WTC11 (cell line): ENCODE data around the gene SPATA25. TPM values are rescaled to one million over a fixed set of nuclear protein-coding genes. Genes with fewer than 3 reads are reported as not detected.
A peak's percentile ranks its signal among the peaks of the same experiment; 100 is the strongest.

Experiments used
- ATAC-seq: fragments of 200-7000 bp; cut with Tn5 transposase; 2 replicates; pipeline ENCODE4 v1.10.0; 2021; ENCODE audit warnings: mild to moderate bottlenecking, moderate library complexity
- CTCF ChIA-PET: fragments of 300-600 bp; sonication (Branson Sonifier 250); formaldehyde crosslinking; loops from one replicate; lab custom pipeline; 2021; ENCODE audit warnings: antibody characterized with exemption; lab: Charles Lee
- POLR2A ChIA-PET: fragments of 350-600 bp; sonication (Branson Sonifier 250); formaldehyde crosslinking; loops from one replicate; lab custom pipeline; 2021; ENCODE audit warnings: antibody characterized with exemption; lab: Charles Lee
- DNase-seq: peaks from one replicate; pipeline ENCODE4 v3.0.0; 2021; ENCODE audit warnings: low spot score
- H3K27ac Mint-ChIP-seq: 2 replicates; pipeline ENCODE4 v1.8.0; 2021; ENCODE audit warnings: mixed read lengths
- H3K27me3 Mint-ChIP-seq: 2 replicates; pipeline ENCODE4 v1.8.0; 2021; ENCODE audit warnings: low read depth, mild to moderate bottlenecking, moderate library complexity, mixed read lengths
- H3K36me3 Mint-ChIP-seq: 2 replicates; pipeline ENCODE4 v1.8.0; 2021; ENCODE audit warnings: mixed read lengths
- H3K4me1 Mint-ChIP-seq: 2 replicates; pipeline ENCODE4 v1.8.0; 2022; ENCODE audit warnings: mixed read lengths
- H3K4me3 Mint-ChIP-seq: 2 replicates; pipeline ENCODE4 v1.8.0; 2021; ENCODE audit warnings: mild to moderate bottlenecking, moderate library complexity, mixed read lengths
- H3K9me3 Mint-ChIP-seq: 2 replicates; pipeline ENCODE4 v1.8.0; 2021; ENCODE audit warnings: mixed read lengths
- ATF1 ChIP-seq: sonication (generic); formaldehyde crosslinking; IDR thresholded peaks from 2 replicates; pipeline ENCODE4 v1.8.1; 2023; ENCODE audit warnings: mild to moderate bottlenecking, moderate library complexity, missing genetic modification reagents
- ATF6 ChIP-seq: sonication (generic); formaldehyde crosslinking; IDR thresholded peaks from 2 replicates; pipeline ENCODE4 v1.8.1; 2023; ENCODE audit warnings: mild to moderate bottlenecking, missing genetic modification reagents
- CBFB ChIP-seq: sonication (generic); formaldehyde crosslinking; IDR thresholded peaks from 2 replicates; pipeline ENCODE4 v1.8.1; 2022; ENCODE audit warnings: mild to moderate bottlenecking, low read depth, missing genetic modification reagents
- CREM ChIP-seq: sonication (generic); formaldehyde crosslinking; IDR thresholded peaks from 2 replicates; pipeline ENCODE4 v1.8.1; 2022; ENCODE audit warnings: mild to moderate bottlenecking, missing genetic modification reagents, moderate library complexity
- E2F5 ChIP-seq: sonication (generic); formaldehyde crosslinking; IDR thresholded peaks from 2 replicates; pipeline ENCODE4 v1.8.1; 2022; ENCODE audit warnings: mild to moderate bottlenecking, moderate library complexity, missing genetic modification reagents
- FOXP1 ChIP-seq: sonication (generic); formaldehyde crosslinking; IDR thresholded peaks from 2 replicates; pipeline ENCODE4 v1.8.0; 2022; ENCODE audit warnings: missing genetic modification reagents, mild to moderate bottlenecking, moderate library complexity, borderline replicate concordance
- GRHL2 ChIP-seq: fragments of 250-450 bp; sonication (Bioruptor Pico); IDR thresholded peaks from 2 replicates; pipeline ENCODE4 v1.8.0; 2022; ENCODE audit warnings: mild to moderate bottlenecking, moderate library complexity; ENCODE audit not compliant: insufficient replicate concordance, severe bottlenecking
- JUN ChIP-seq: sonication (generic); formaldehyde crosslinking; IDR thresholded peaks from 2 replicates; pipeline ENCODE4 v1.8.0; 2023; ENCODE audit warnings: mild to moderate bottlenecking, missing genetic modification reagents
- KAT7 ChIP-seq: sonication (generic); formaldehyde crosslinking; IDR thresholded peaks from 2 replicates; pipeline ENCODE4 v1.8.1; 2023; ENCODE audit warnings: missing genetic modification reagents, mild to moderate bottlenecking, borderline replicate concordance
- MAX ChIP-seq: sonication (generic); formaldehyde crosslinking; IDR thresholded peaks from 2 replicates; pipeline ENCODE4 v1.8.0; 2022; ENCODE audit warnings: mild to moderate bottlenecking, missing genetic modification reagents
- NR3C1 ChIP-seq: sonication (generic); formaldehyde crosslinking; conservative IDR thresholded peaks from 2 replicates; pipeline ENCODE4 v1.8.1; 2023; ENCODE audit warnings: low read depth, mild to moderate bottlenecking, missing genetic modification reagents
- OVOL2 ChIP-seq: fragments of 250-450 bp; sonication (Bioruptor Pico); IDR thresholded peaks from 2 replicates; pipeline ENCODE4 v1.9.0; 2021; ENCODE audit warnings: mild to moderate bottlenecking, borderline replicate concordance
- SMAD4 ChIP-seq: sonication (generic); formaldehyde crosslinking; IDR thresholded peaks from 2 replicates; pipeline ENCODE4 v1.8.0; 2022; ENCODE audit warnings: mild to moderate bottlenecking, missing genetic modification reagents
- SOX15 ChIP-seq: fragments of 250-450 bp; sonication (Bioruptor Pico); IDR thresholded peaks from 2 replicates; pipeline ENCODE4 v1.9.0; 2021; ENCODE audit warnings: mild to moderate bottlenecking
- USF2 ChIP-seq: sonication (generic); formaldehyde crosslinking; IDR thresholded peaks from 2 replicates; pipeline ENCODE4 v1.8.1; 2023; ENCODE audit warnings: mild to moderate bottlenecking, missing genetic modification reagents, moderate library complexity
- ZBTB21 ChIP-seq: sonication (generic); formaldehyde crosslinking; IDR thresholded peaks from 2 replicates; pipeline ENCODE4 v1.8.1; 2023; ENCODE audit warnings: mild to moderate bottlenecking, missing genetic modification reagents, borderline replicate concordance
- ZNF138 ChIP-seq: sonication (generic); formaldehyde crosslinking; conservative IDR thresholded peaks from 2 replicates; pipeline ENCODE4 v1.8.1; 2022; ENCODE audit warnings: mild to moderate bottlenecking, moderate library complexity, missing genetic modification reagents
- ZNF219 ChIP-seq: sonication (generic); formaldehyde crosslinking; IDR thresholded peaks from 2 replicates; pipeline ENCODE4 v1.8.0; 2023; ENCODE audit warnings: missing genetic modification reagents, mild to moderate bottlenecking, borderline replicate concordance
- ZNF317 ChIP-seq: sonication (generic); formaldehyde crosslinking; IDR thresholded peaks from 2 replicates; pipeline ENCODE4 v1.8.1; 2023; ENCODE audit warnings: low read depth, mild to moderate bottlenecking, moderate library complexity, missing genetic modification reagents, borderline replicate concordance
- ZNF532 ChIP-seq: fragments of 250-450 bp; sonication (Bioruptor Pico); IDR thresholded peaks from 2 replicates; pipeline ENCODE4 v1.9.0; 2021; ENCODE audit warnings: mild to moderate bottlenecking, borderline replicate concordance
- total RNA-seq: library from RNA; stranded (reverse); gene quantifications from 3 replicates; pipeline ENCODE4 v1.2.3, GENCODE V29; 2021

Gene SPATA25
- total RNA-seq, 1 experiment from 2014 or later: 3.7 TPM

GRCh38 chr20:45886590-45887345 lies 654 bp downstream of the SPATA25 start:
- H3K4me3 Mint-ChIP-seq: no peak overlapping the region
- POLR2A ChIA-PET: no interaction called here

GRCh38 chr20:45883100-45883469 lies 4.3 kb downstream of the SPATA25 start:
- Mint-ChIP-seq H3K4me1 (peaks cover 13% of the 10 kb centered on the region), H3K27me3 (no peaks in the 10 kb centered on the region), H3K9me3 (no peaks in the 10 kb centered on the region), H3K36me3 (peaks cover 25% of the 10 kb centered on the region), H3K4me3 (no peak overlapping the region)
- TF ChIP-seq ZBTB21 (no peak), MAX (CRISPR knock-in tag) (no peak), ZNF317 (CRISPR knock-in tag) (no peak), CBFB (CRISPR knock-in tag) (no peak), OVOL2 (CRISPR knock-in tag) (no peak), SMAD4 (CRISPR knock-in tag) (no peak), SOX15 (CRISPR knock-in tag) (no peak), JUN (no peak)
- TF ChIP-seq, all 79 proteins: peak for 0
- POLR2A ChIA-PET: interaction anchor here (0.6 kb wide), 1 partner anchor 32 kb away, joined by 3 read pairs; no protein-coding TSS in a partner anchor
- ATAC-seq (no peak), DNase-seq (no peak)
- H3K27ac Mint-ChIP-seq: no peak overlapping the region
- CTCF ChIA-PET: interaction anchor here (0.6 kb wide), 1 partner anchor 396 kb away, joined by 3 read pairs; no protein-coding TSS in a partner anchor

More at GRCh38 chr20:45886590-45887345, 654 bp downstream of the SPATA25 start:
- DNase-seq (no peak), ATAC-seq (no peak)
- CTCF ChIA-PET: no interaction called here
- peaks cover 11% of the 10 kb centered on the region; the same call in 1 of the 2 replicates for H3K4me1 Mint-ChIP-seq
- no peak for TF ChIP-seq FOXP1
- TF ChIP-seq SMAD4 (CRISPR knock-in tag): no peak
- no peak for TF ChIP-seq ZNF219
- TF ChIP-seq ZNF138 (CRISPR knock-in tag): no peak
- no peak overlapping the region for H3K27ac Mint-ChIP-seq
- no peaks in the 10 kb centered on the region for H3K9me3 Mint-ChIP-seq
- no peaks in the 10 kb centered on the region; the same call in 1 of the 2 replicates for H3K27me3 Mint-ChIP-seq
- H3K36me3 Mint-ChIP-seq: peaks cover 23% of the 10 kb centered on the region

GRCh38 chr20:45882469-45883099 lies 4.8 kb downstream of the SPATA25 start:
- Mint-ChIP-seq H3K4me1 (peaks cover 13% of the 10 kb centered on the region), H3K27ac (peak overlapping the region; percentile 42; the same call in 1 of the 2 replicates), H3K27me3 (no peaks in the 10 kb centered on the region), H3K9me3 (no peaks in the 10 kb centered on the region), H3K4me3 (peak overlapping the region; percentile 69), H3K36me3 (peaks cover 25% of the 10 kb centered on the region)
- CTCF ChIA-PET: interaction anchor here (2.5 kb wide), 1 partner anchor 8 kb away, joined by 38 read pairs; the partner anchor contains the start of genes CTSA and NEURL2
- no peak for DNase-seq
- ATAC-seq: no peak
- POLR2A ChIA-PET: interaction anchor here (0.6 to 2.1 kb wide), 3 partner anchors 8 to 31 kb away, joined by 3 to 14 read pairs (median 4); no protein-coding TSS in a partner anchor
- TF ChIP-seq ZBTB21: no peak
- no peak for TF ChIP-seq ATF6
- TF ChIP-seq KAT7 (CRISPR knock-in tag): no peak
- no peak for TF ChIP-seq NR3C1 (CRISPR knock-in tag)
- TF ChIP-seq ATF1 (CRISPR knock-in tag): no peak
- no peak for TF ChIP-seq USF2 (CRISPR knock-in tag)
- TF ChIP-seq GRHL2 (CRISPR knock-in tag): no peak
- TF ChIP-seq E2F5 (CRISPR knock-in tag): no peak
- no peak for TF ChIP-seq SMAD4 (CRISPR knock-in tag)
- TF ChIP-seq ZNF532 (CRISPR knock-in tag): no peak
- no peak for TF ChIP-seq CREM
